ENCODE measurements around the gene NDUFV3. TPM values are rescaled to one million over a fixed set of nuclear protein-coding genes. Genes with fewer than 3 reads are reported as not detected.
"Not testable (repeated sequence)": the region's sequence is repeated elsewhere in the genome, so short reads cannot be mapped to it uniquely, and the experiment has no call there.

NDUFV3 gene
- total RNA-seq, 2 donors from 2014 or later, result 42.8 to 65.8 TPM

GRCh38 chr21:42933973-42934372 lies 40.9 kb downstream of the NDUFV3 start:
- H3K27ac ChIP-seq; H3K27me3 ChIP-seq (replicated peaks; ENCODE audit: insufficient read depth); ATAC-seq (ENCODE audit: insufficient number of reproducible peaks, low FRiP score, low read depth); H3K36me3 ChIP-seq; H3K4me3 ChIP-seq; DNase-seq (ENCODE audit: low spot score); H3K4me1 ChIP-seq (ENCODE audit: control insufficient read depth in 1 of 2, low read depth in 2 of 2); H3K9me3 ChIP-seq: not testable (repeated sequence)

- ATAC-seq (ENCODE audit: insufficient number of reproducible peaks, low FRiP score, low read depth); H3K9me3 ChIP-seq; H3K36me3 ChIP-seq; H3K4me3 ChIP-seq; DNase-seq (ENCODE audit: low spot score); H3K27me3 ChIP-seq (replicated peaks; ENCODE audit: insufficient read depth); H3K27ac ChIP-seq: not testable (repeated sequence)
- H3K4me1 ChIP-seq (ENCODE audit: control insufficient read depth in 1 of 2, low read depth in 2 of 2), result peaks cover 0 to 12% of the 10 kb centered on the region in 2 donors
Observed at GRCh38 chr21:42936360-42936759, 43.3 kb downstream of the NDUFV3 start.

GRCh38 chr21:42937034-42937940 lies 44.2 kb downstream of the NDUFV3 start:
- not testable (repeated sequence) for H3K4me3 ChIP-seq; H3K36me3 ChIP-seq; H3K9me3 ChIP-seq; ATAC-seq (ENCODE audit: insufficient number of reproducible peaks, low FRiP score, low read depth); H3K27me3 ChIP-seq (replicated peaks; ENCODE audit: insufficient read depth); DNase-seq (ENCODE audit: low spot score); H3K27ac ChIP-seq
- peaks cover 0 to 12% of the 10 kb centered on the region in 2 donors for H3K4me1 ChIP-seq (ENCODE audit: control insufficient read depth in 1 of 2, low read depth in 2 of 2)

GRCh38 chr21:42937960-42938605 lies 45.0 kb downstream of the NDUFV3 start:
- H3K27ac ChIP-seq, result no peak overlapping the region
- DNase-seq (ENCODE audit: low spot score) (no peak), ATAC-seq (ENCODE audit: insufficient number of reproducible peaks, low FRiP score, low read depth) (no peak)
- H3K36me3 ChIP-seq, result no peaks in the 10 kb centered on the region
- no peaks in the 10 kb centered on the region for H3K9me3 ChIP-seq
- no peaks in the 10 kb centered on the region for H3K27me3 ChIP-seq (replicated peaks; ENCODE audit: insufficient read depth)
- H3K4me3 ChIP-seq, result no peak overlapping the region
- H3K4me1 ChIP-seq (ENCODE audit: control insufficient read depth in 1 of 2, low read depth in 2 of 2), result peaks cover 0 to 12% of the 10 kb centered on the region in 2 donors
- no peak for TF ChIP-seq CTCF (IDR thresholded peaks at IDR 0.05)

GRCh38 chr21:42938606-42938995 lies 45.5 kb downstream of the NDUFV3 start:
- not testable (repeated sequence) for H3K9me3 ChIP-seq; H3K27me3 ChIP-seq (replicated peaks; ENCODE audit: insufficient read depth); DNase-seq (ENCODE audit: low spot score); H3K4me3 ChIP-seq; H3K27ac ChIP-seq; H3K36me3 ChIP-seq; ATAC-seq (ENCODE audit: insufficient number of reproducible peaks, low FRiP score, low read depth)
- peaks cover 0 to 12% of the 10 kb centered on the region in 2 donors for H3K4me1 ChIP-seq (ENCODE audit: control insufficient read depth in 1 of 2, low read depth in 2 of 2)

- Histone ChIP-seq H3K4me1 (ENCODE audit: control insufficient read depth in 1 of 2, low read depth in 2 of 2) (peaks cover 0 to 12% of the 10 kb centered on the region in 2 donors), H3K36me3 (no peaks in the 10 kb centered on the region), H3K4me3 (peak overlapping the region; percentile 31), H3K27ac (peak overlapping the region; percentile 35 to 46), H3K27me3 (replicated peaks; ENCODE audit: insufficient read depth) (no peaks in the 10 kb centered on the region), H3K9me3 (no peaks in the 10 kb centered on the region)
- TF ChIP-seq CTCF (IDR thresholded peaks at IDR 0.05), result no peak
- DNase-seq (ENCODE audit: low spot score) (peak; percentile 56), ATAC-seq (ENCODE audit: insufficient number of reproducible peaks, low FRiP score, low read depth) (peak; percentile 99)
Observed at GRCh38 chr21:42939582-42940413, 46.7 kb downstream of the NDUFV3 start.
